ENCODE results near the gene EIF4E1B. TPM values are rescaled to one million over a fixed set of nuclear protein-coding genes. Genes with fewer than 3 reads are reported as not detected.

Gene EIF4E1B
- total RNA-seq, 5 donors from 2014 or later (not counting 1 experiment from before 2014, with no cell fraction given), result not detected

- no peak overlapping the region for H3K4me3 Mint-ChIP-seq
- POLR2A ChIA-PET, result interaction anchor here in 1 of 2 donors (0.7 kb wide), 1 partner anchor 32 kb away, joined by 3 read pairs; no protein-coding TSS in a partner anchor
- peaks cover 28 to 33% (median 32%) of the 10 kb centered on the region in 3 donors for H3K4me1 Mint-ChIP-seq
- H3K36me3 Mint-ChIP-seq, result no peaks in the 10 kb centered on the region
- WGBS (ENCODE audit: insufficient coverage), result 91% methylated on average over 9 of the region's 10 CpGs
- H3K27ac Mint-ChIP-seq, result no peak overlapping the region
- H3K9me3 Mint-ChIP-seq, result no peaks in the 10 kb centered on the region
- H3K9me3 ChIP-seq, result no peaks in the 10 kb centered on the region
- H3K36me3 ChIP-seq (ENCODE audit: control insufficient read depth in 2 of 2, extremely low read depth in 1 of 2, insufficient read depth in 1 of 2, low read length in 1 of 2), result no peaks in the 10 kb centered on the region
- CTCF ChIA-PET, result interaction anchor here in 1 of 2 donors (1.5 to 2.4 kb wide), 5 partner anchors 8 to 932 kb away, joined by 6 to 15 read pairs (median 9); partner anchors contain the start of gene TSPAN17
- no peak for DNase-seq
- H3K4me1 ChIP-seq (ENCODE audit: control insufficient read depth in 1 of 2, extremely low read depth in 1 of 2, insufficient read depth in 2 of 2, low read length in 2 of 2), result peaks cover 7 to 36% of the 10 kb centered on the region in 2 experiments
- no peak for ATAC-seq (replicated peaks in 1 of 4)
- no peak overlapping the region for H3K4me3 ChIP-seq (ENCODE audit: control insufficient read depth in 1 of 2, extremely low read depth in 1 of 2, low read length in 1 of 2)
- peaks cover 15 to 17% of the 10 kb centered on the region in 2 donors for H3K27me3 Mint-ChIP-seq
- H3K27me3 ChIP-seq (replicated peaks in 1 of 2; ENCODE audit: control insufficient read depth in 2 of 2, extremely low read depth in 1 of 2, insufficient read depth in 2 of 2, low read length in 1 of 2), result peaks cover 0 to 40% of the 10 kb centered on the region in 2 experiments
- H3K27ac ChIP-seq (ENCODE audit: low read length), result no peak overlapping the region
Measured at GRCh38 chr5:176661676-176662075, 31.2 kb downstream of the EIF4E1B start.

GRCh38 chr5:176662371-176663333 lies 32.2 kb downstream of the EIF4E1B start:
- no peak overlapping the region for H3K27ac Mint-ChIP-seq
- POLR2A ChIA-PET, result no interaction called here
- WGBS (ENCODE audit: insufficient coverage), result 89% methylated on average over 17 of the region's 21 CpGs

GRCh38 chr5:176663566-176663965 lies 33.1 kb downstream of the EIF4E1B start:
- Mint-ChIP-seq H3K4me1 (peaks cover 18 to 23% (median 23%) of the 10 kb centered on the region in 3 donors), H3K27ac (no peak overlapping the region), H3K36me3 (no peaks in the 10 kb centered on the region), H3K9me3 (no peaks in the 10 kb centered on the region), H3K27me3 (peaks cover 15 to 17% of the 10 kb centered on the region in 2 donors), H3K4me3 (no peak overlapping the region)
- no peak overlapping the region for H3K27ac ChIP-seq (ENCODE audit: low read length)
- H3K4me3 ChIP-seq (ENCODE audit: control insufficient read depth in 1 of 2, extremely low read depth in 1 of 2, low read length in 1 of 2), result no peak overlapping the region
- peaks cover 4 to 49% of the 10 kb centered on the region in 2 experiments for H3K27me3 ChIP-seq (replicated peaks in 1 of 2; ENCODE audit: control insufficient read depth in 2 of 2, extremely low read depth in 1 of 2, insufficient read depth in 2 of 2, low read length in 1 of 2)
- CTCF ChIA-PET, result no interaction called here
- DNase-seq (no peak), ATAC-seq (replicated peaks in 1 of 4) (no peak)
- H3K36me3 ChIP-seq (ENCODE audit: control insufficient read depth in 2 of 2, extremely low read depth in 1 of 2, insufficient read depth in 1 of 2, low read length in 1 of 2), result no peaks in the 10 kb centered on the region
- POLR2A ChIA-PET, result no interaction called here
- no peaks in the 10 kb centered on the region for H3K9me3 ChIP-seq
- WGBS (ENCODE audit: insufficient coverage), result no CpG with 5 or more reads among the region's 10 CpGs
- peaks cover 2 to 25% of the 10 kb centered on the region in 2 experiments for H3K4me1 ChIP-seq (ENCODE audit: control insufficient read depth in 1 of 2, extremely low read depth in 1 of 2, insufficient read depth in 2 of 2, low read length in 2 of 2)

More at GRCh38 chr5:176662371-176663333, 32.2 kb downstream of the EIF4E1B start:
- Histone ChIP-seq H3K36me3 (ENCODE audit: control insufficient read depth in 2 of 2, extremely low read depth in 1 of 2, insufficient read depth in 1 of 2, low read length in 1 of 2) (no peaks in the 10 kb centered on the region), H3K4me3 (ENCODE audit: control insufficient read depth in 1 of 2, extremely low read depth in 1 of 2, low read length in 1 of 2) (no peak overlapping the region), H3K27me3 (replicated peaks in 1 of 2; ENCODE audit: control insufficient read depth in 2 of 2, extremely low read depth in 1 of 2, insufficient read depth in 2 of 2, low read length in 1 of 2) (peaks cover 0 to 40% of the 10 kb centered on the region in 2 experiments), H3K9me3 (no peaks in the 10 kb centered on the region), H3K4me1 (ENCODE audit: control insufficient read depth in 1 of 2, extremely low read depth in 1 of 2, insufficient read depth in 2 of 2, low read length in 2 of 2) (peaks cover 7 to 34% of the 10 kb centered on the region in 2 experiments), H3K27ac (ENCODE audit: low read length) (no peak overlapping the region)
- no peak for ATAC-seq (replicated peaks in 1 of 4)
- H3K4me1 Mint-ChIP-seq, result peaks cover 28 to 33% (median 32%) of the 10 kb centered on the region in 3 donors
- CTCF ChIA-PET, result no interaction called here
- H3K4me3 Mint-ChIP-seq, result no peak overlapping the region
- peaks cover 15 to 17% of the 10 kb centered on the region in 2 donors for H3K27me3 Mint-ChIP-seq
- DNase-seq, result no peak
- H3K9me3 Mint-ChIP-seq, result no peaks in the 10 kb centered on the region
- no peaks in the 10 kb centered on the region for H3K36me3 Mint-ChIP-seq

GRCh38 chr5:176664479-176664878 lies 34.0 kb downstream of the EIF4E1B start:
- ATAC-seq (replicated peaks in 1 of 4) (no peak), DNase-seq (no peak)
- Histone ChIP-seq H3K27ac (ENCODE audit: low read length) (no peak overlapping the region), H3K27me3 (replicated peaks in 1 of 2; ENCODE audit: control insufficient read depth in 2 of 2, extremely low read depth in 1 of 2, insufficient read depth in 2 of 2, low read length in 1 of 2) (peaks cover 4 to 51% of the 10 kb centered on the region in 2 experiments), H3K9me3 (no peaks in the 10 kb centered on the region), H3K4me3 (ENCODE audit: control insufficient read depth in 1 of 2, extremely low read depth in 1 of 2, low read length in 1 of 2) (no peak overlapping the region), H3K36me3 (ENCODE audit: control insufficient read depth in 2 of 2, extremely low read depth in 1 of 2, insufficient read depth in 1 of 2, low read length in 1 of 2) (no peaks in the 10 kb centered on the region), H3K4me1 (ENCODE audit: control insufficient read depth in 1 of 2, extremely low read depth in 1 of 2, insufficient read depth in 2 of 2, low read length in 2 of 2) (peaks cover 0 to 16% of the 10 kb centered on the region in 2 experiments)
- CTCF ChIA-PET, result no interaction called here
- 52% methylated on average over 4 of the region's 6 CpGs for WGBS (ENCODE audit: insufficient coverage)
- Mint-ChIP-seq H3K36me3 (no peaks in the 10 kb centered on the region), H3K4me1 (peaks cover 9 to 14% (median 14%) of the 10 kb centered on the region in 3 donors), H3K27me3 (peaks cover 15 to 20% of the 10 kb centered on the region in 2 donors), H3K9me3 (no peaks in the 10 kb centered on the region), H3K4me3 (no peak overlapping the region), H3K27ac (no peak overlapping the region)
- POLR2A ChIA-PET, result no interaction called here

GRCh38 chr5:176664886-176665285 lies 34.4 kb downstream of the EIF4E1B start:
- ChIA-PET POLR2A (no interaction called here), CTCF (no interaction called here)
- DNase-seq (no peak), ATAC-seq (replicated peaks in 1 of 4) (no peak)
- Mint-ChIP-seq H3K4me3 (no peak overlapping the region), H3K27ac (no peak overlapping the region), H3K36me3 (no peaks in the 10 kb centered on the region), H3K9me3 (no peaks in the 10 kb centered on the region), H3K4me1 (peaks cover 9 to 12% (median 10%) of the 10 kb centered on the region in 3 donors), H3K27me3 (peaks cover 15 to 20% of the 10 kb centered on the region in 2 donors)
- H3K4me1 ChIP-seq (ENCODE audit: control insufficient read depth in 1 of 2, extremely low read depth in 1 of 2, insufficient read depth in 2 of 2, low read length in 2 of 2), result peaks cover 0 to 14% of the 10 kb centered on the region in 2 experiments
- H3K36me3 ChIP-seq (ENCODE audit: control insufficient read depth in 2 of 2, extremely low read depth in 1 of 2, insufficient read depth in 1 of 2, low read length in 1 of 2), result no peaks in the 10 kb centered on the region
- 55% methylated on average over 16 of the region's 19 CpGs for WGBS (ENCODE audit: insufficient coverage)
- H3K4me3 ChIP-seq (ENCODE audit: control insufficient read depth in 1 of 2, extremely low read depth in 1 of 2, low read length in 1 of 2), result no peak overlapping the region
- peaks cover 4 to 54% of the 10 kb centered on the region in 2 experiments for H3K27me3 ChIP-seq (replicated peaks in 1 of 2; ENCODE audit: control insufficient read depth in 2 of 2, extremely low read depth in 1 of 2, insufficient read depth in 2 of 2, low read length in 1 of 2)
- H3K9me3 ChIP-seq, result no peaks in the 10 kb centered on the region
- no peak overlapping the region for H3K27ac ChIP-seq (ENCODE audit: low read length)

- no peak for ATAC-seq (replicated peaks in 1 of 4)
- H3K4me3 Mint-ChIP-seq, result no peak overlapping the region
- Histone ChIP-seq H3K4me3 (ENCODE audit: control insufficient read depth in 1 of 2, extremely low read depth in 1 of 2, low read length in 1 of 2) (no peak overlapping the region), H3K27me3 (replicated peaks in 1 of 2; ENCODE audit: control insufficient read depth in 2 of 2, extremely low read depth in 1 of 2, insufficient read depth in 2 of 2, low read length in 1 of 2) (peaks cover 4 to 60% of the 10 kb centered on the region in 2 experiments), H3K9me3 (no peaks in the 10 kb centered on the region), H3K4me1 (ENCODE audit: control insufficient read depth in 1 of 2, extremely low read depth in 1 of 2, insufficient read depth in 2 of 2, low read length in 2 of 2) (peaks cover 0 to 9% of the 10 kb centered on the region in 2 experiments), H3K36me3 (ENCODE audit: control insufficient read depth in 2 of 2, extremely low read depth in 1 of 2, insufficient read depth in 1 of 2, low read length in 1 of 2) (no peaks in the 10 kb centered on the region), H3K27ac (ENCODE audit: low read length) (no peak overlapping the region)
- ChIA-PET POLR2A (no interaction called here), CTCF (interaction anchor here in 1 of 2 donors (0.6 kb wide), 1 partner anchor 403 kb away, joined by 3 read pairs; no protein-coding TSS in a partner anchor)
- H3K27ac Mint-ChIP-seq, result no peak overlapping the region
- no peaks in the 10 kb centered on the region for H3K9me3 Mint-ChIP-seq
- H3K27me3 Mint-ChIP-seq, result peaks cover 15 to 22% of the 10 kb centered on the region in 2 donors
- no peak for DNase-seq
- H3K36me3 Mint-ChIP-seq, result no peaks in the 10 kb centered on the region
- 76% methylated on average over 6 of the region's 6 CpGs for WGBS (ENCODE audit: insufficient coverage)
- peaks cover 4 to 5% (median 5%) of the 10 kb centered on the region in 3 donors for H3K4me1 Mint-ChIP-seq
Measured at GRCh38 chr5:176665517-176665916, 35.0 kb downstream of the EIF4E1B start.

All from T-cell (primary cell).